GM21515 (cell line): ENCODE results near the gene PNCK.
"Not testable (repeated sequence)": the region's sequence is repeated elsewhere in the genome, so short reads cannot be mapped to it uniquely, and the experiment has no call there.

Source experiments
- ATAC-seq: cut with Tn5 transposase; IDR thresholded peaks from one replicate; pipeline ENCODE4 v1.9.1; 2021; ENCODE audit not compliant: unreplicated experiment

Gene PNCK

DNA sequence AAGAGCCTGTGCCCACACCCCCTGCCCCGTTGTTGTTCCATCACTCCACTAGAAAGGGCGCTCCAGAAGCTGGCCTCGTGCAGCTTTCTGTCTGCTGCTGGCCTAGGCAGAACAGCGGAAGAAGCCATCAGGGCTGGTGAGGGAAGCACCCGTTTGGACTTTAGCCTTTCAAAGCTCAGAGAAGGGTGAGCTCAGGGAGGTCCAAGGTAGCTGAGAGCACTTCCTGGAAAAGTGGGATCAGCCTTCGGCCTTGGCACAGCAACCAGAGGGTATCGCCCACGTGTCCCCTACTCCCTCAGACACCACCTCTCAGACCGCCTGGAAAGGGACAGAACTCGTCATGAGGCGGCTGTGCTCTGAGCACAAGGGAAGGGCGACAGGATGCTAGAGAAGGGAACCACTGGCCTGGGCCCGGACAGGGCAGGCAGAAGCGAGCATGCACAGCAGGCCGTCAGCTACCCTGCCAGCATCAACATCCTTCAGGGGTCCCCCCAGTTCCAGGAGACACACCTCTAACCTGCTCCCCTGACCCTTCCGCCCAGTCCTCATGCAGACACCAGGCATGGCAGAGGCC lies 25.7 kb upstream of the PNCK start:
- not testable (repeated sequence) for ATAC-seq

- no peak for ATAC-seq
Measured at GRCh38 chrX:153697924-153698865, 24.6 kb upstream of the PNCK start.

- not testable (repeated sequence) for ATAC-seq
Measured at GRCh38 chrX:153696986-153697722, 23.5 kb upstream of the PNCK start.

DNA sequence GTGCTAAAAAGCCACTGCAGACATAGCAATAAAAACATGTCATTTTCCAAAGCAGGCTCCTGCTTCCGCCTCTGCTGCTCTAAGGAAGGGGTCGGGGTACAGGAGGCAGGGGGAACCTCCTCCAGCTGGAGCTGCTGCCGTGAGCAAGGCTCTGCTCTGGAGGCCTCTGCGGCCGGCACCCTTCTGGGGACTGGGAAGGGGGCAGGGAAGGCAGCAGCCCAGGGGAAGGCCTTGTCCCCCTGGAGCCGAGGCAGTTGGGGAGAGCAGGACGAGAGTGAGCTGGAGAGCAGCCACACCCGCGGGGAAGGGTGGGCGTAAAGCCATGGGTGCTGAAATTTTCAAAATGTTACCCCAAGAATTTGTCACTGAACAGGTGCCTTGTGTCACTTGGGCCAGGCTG lies 22.9 kb upstream of the PNCK start:
- ATAC-seq: not testable (repeated sequence)

DNA sequence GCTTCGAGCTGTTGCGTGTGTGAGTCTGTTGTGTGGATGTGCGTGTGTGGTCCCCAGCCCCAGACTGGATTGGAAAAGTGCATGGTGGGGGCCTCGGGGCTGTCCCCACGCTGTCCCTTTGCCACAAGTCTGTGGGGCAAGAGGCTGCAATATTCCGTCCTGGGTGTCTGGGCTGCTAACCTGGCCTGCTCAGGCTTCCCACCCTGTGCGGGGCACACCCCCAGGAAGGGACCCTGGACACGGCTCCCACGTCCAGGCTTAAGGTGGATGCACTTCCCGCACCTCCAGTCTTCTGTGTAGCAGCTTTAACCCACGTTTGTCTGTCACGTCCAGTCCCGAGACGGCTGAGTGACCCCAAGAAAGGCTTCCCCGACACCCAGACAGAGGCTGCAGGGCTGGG lies 22.5 kb upstream of the PNCK start:
- ATAC-seq: no peak

DNA sequence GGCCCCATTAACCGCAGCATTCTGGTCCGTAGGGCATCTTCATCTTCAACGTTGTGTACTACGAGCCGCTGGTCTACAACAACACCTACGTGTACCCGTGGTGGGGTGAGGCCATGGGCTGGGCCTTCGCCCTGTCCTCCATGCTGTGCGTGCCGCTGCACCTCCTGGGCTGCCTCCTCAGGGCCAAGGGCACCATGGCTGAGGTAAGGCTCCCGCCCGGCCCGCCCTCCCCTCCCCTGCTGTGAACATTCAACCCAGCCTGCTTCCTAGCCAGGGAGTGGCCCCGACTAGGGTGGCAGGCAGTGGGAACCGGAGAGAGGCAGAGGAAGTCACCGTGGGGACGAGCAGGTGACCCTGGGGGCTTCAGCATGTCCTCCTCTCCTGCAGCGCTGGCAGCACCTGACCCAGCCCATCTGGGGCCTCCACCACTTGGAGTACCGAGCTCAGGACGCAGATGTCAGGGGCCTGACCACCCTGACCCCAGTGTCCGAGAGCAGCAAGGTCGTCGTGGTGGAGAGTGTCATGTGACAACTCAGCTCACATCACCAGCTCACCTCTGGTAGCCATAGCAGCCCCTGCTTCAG lies 21.2 kb upstream of the PNCK start:
- ATAC-seq: no peak

DNA sequence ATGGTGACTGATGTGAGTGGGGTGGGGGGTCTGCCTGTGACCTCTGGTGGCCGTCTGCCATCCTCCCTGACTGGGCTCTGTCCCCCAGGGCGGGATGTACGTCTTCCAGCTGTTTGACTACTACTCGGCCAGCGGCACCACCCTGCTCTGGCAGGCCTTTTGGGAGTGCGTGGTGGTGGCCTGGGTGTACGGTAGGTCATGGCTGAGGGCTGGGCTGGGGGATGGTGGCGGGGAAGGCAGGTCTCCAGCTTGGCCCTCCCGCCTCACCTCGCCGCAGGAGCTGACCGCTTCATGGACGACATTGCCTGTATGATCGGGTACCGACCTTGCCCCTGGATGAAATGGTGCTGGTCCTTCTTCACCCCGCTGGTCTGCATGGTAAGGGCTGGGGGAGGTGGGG lies 20.6 kb upstream of the PNCK start:
- ATAC-seq: not testable (repeated sequence)

DNA sequence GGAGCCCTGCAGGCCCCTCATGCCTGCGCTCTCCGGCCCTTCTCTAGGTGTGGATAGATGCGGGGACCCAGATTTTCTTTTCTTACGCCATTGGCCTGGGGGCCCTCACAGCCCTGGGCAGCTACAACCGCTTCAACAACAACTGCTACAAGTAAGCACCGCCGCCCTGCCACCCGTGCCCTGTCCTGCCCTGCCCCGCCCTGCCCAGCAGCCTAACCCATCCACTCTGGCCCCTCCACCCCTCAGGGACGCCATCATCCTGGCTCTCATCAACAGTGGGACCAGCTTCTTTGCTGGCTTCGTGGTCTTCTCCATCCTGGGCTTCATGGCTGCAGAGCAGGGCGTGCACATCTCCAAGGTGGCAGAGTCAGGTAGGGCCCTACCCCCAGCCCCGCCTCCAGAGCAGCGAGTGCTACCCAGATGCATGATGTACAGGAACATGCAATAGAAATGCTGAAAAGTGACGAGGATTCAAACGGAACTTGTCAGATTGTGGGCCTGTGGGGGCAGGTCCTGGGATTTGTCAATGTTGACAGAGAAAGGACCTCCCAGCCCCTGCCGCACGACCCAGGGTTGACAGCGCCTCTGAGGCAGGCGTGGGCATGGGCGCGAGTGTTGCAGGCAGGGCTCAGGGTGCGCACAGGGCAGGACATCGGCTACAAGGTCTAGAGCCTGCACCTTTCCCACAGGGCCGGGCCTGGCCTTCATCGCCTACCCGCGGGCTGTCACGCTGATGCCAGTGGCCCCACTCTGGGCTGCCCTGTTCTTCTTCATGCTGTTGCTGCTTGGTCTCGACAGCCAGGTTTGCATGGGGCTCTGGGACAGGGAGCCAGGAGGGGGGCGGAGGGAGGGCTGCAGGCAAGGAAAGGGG lies 19.8 kb upstream of the PNCK start:
- ATAC-seq: no peak

GRCh38 chrX:153692611-153693156 lies 19.1 kb upstream of the PNCK start:
- ATAC-seq: no peak

DNA sequence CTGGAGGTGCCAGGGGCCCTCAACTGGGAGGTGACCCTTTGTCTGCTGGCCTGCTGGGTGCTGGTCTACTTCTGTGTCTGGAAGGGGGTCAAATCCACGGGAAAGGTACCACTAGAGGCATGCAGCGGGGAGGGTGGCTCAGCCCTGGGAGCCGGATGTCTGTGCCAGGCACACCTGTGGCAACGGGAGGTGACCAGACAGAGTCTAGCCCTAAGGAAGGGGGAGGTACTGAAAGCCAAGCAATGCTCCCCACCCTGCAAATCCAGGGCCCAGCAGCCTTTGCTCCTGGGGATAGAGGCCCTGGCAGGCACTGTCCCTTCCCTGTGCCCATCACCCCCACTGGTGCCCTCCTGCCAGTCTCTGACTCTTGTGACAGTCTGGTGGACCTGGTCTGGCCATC lies 18.4 kb upstream of the PNCK start:
- no peak for ATAC-seq

GRCh38 chrX:153691032-153691827 lies 17.6 kb upstream of the PNCK start:
- ATAC-seq: not testable (repeated sequence)

DNA sequence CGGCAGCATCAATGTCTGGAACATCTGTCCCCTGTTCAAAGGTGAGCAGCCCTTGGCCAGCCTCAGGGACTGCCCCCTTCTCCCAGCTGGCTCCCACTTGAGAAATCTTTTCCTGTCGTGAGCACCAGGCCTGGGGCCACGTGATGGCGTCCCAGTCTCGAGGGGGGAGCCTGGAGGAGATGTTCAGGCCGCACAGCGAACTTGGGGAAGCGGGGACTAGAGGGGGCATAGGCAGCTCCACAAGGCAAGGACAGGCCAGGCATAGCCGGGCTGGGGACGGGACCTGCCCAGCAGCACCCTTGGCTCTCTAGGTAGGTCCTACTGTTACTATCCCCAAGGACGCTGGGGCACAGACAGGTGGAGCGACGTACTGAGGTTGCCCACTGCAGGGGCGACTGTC lies 16.9 kb upstream of the PNCK start:
- no peak for ATAC-seq

DNA sequence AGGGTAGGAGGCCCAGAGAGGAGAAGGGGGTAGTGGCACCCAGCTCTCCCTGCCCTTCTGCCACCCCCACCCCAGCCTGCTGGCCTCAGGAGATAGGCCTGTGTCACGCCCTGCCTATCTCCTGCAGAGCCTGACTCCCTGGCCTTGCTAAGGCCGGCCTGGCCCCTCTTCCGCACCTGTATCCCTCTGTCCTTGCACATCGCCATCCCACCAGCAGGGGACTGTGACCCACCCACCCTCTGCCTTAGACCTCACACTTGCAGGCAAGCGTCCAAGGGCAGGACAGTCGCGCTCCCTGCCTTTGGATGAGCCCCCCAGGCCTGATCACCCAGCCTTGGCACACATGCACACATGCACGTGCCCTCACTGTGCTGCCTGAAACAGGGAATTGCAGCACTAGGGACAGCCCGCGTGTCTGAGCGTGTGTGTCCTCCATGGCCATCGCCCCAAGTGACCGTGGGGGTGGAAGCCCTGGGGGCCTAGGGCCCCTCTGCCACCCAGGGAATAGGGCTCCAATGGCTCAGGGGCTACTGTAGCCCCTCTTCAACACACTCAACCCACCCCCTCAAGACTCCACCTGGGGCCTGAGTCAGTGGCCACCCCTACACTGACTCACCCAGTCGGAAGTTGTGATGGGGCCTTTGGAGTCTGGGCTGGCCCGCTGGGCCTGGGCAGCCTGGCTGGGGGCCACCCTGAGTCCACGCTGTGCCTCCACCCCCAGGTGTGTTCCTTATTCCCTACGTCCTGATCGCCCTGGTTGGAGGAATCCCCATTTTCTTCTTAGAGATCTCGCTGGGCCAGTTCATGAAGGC lies 16.2 kb upstream of the PNCK start:
- ATAC-seq: no peak

DNA sequence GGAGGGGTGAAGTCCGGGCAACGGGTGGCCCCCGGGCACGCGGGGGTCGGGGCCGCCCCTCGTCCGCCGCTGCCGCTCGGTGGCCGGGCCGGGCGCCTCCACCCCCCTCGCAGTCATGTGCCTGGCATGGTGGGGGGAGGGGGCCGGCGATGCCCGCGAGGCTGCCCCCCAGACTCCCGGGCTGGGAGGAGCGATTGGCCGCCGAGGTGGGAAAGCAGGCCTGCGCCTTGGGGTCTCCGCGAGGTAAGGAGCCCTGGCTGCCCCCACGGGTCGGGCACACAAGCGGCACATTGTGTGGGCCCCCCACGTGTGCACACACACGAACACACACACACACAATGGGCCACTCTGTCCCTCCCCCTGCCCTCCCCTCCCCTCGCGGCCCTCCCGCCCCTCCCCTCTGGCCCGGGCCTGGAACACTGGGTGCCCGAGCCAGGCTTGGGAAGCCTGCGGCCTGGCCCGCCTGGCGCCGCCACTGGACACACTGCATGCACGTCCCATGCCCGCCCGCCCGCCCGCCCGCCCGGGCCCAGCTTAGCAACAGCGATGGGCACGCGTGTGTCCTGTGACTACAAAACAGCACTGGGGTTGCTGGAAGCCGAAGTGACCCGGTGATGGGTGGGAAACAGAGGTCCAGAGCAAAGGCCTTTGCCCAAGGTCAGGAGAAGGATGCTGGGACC lies 15.4 kb upstream of the PNCK start:
- no peak for ATAC-seq

DNA sequence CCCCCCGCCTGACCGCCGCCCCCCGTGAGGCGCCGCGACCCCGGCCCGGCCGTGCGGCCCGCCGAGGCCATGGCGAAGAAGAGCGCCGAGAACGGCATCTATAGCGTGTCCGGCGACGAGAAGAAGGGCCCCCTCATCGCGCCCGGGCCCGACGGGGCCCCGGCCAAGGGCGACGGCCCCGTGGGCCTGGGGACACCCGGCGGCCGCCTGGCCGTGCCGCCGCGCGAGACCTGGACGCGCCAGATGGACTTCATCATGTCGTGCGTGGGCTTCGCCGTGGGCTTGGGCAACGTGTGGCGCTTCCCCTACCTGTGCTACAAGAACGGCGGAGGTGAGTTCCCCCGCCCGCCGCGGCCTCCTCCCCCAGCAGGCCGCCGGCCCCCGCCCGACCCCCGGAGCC lies 14.9 kb upstream of the PNCK start:
- ATAC-seq: no peak

DNA sequence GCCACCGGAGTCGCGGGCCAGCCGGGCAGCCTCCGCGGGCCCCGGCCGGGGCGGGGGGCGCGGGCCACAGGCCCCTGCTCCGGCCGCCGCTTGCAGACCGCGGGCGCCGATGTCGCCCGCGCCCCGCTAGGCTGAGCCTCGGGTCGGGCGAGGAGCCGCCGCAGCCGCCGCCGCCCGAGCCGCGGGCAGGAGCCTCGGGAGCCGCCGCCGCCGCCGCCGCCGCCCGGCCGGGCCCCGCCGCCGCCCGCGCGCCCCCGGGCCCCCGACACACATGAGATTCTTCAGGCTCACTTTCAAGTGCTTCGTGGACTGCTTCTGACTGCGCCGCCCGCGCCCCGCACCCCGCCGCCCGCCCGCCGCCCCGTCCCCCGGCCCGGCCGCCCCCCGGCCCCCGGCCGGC lies 14.5 kb upstream of the PNCK start:
- ATAC-seq: no peak

GRCh38 chrX:153687121-153688039 lies 13.8 kb upstream of the PNCK start, which contains the start of gene SLC6A8:
SLC6A8 (plus strand) TSS chrX:153687926; CDS start chrX:153688575, 649 bp downstream.
- ATAC-seq: no peak
